ENCODE measurements around the gene SLC25A15.

Gene SLC25A15

GRCh38 chr13:40772765-40773473, 16.5 kb upstream of the SLC25A15 start:
- TF ChIP-seq SP1 (IDR thresholded peaks at IDR 0.05) (no peak), TARDBP (IDR thresholded peaks at IDR 0.05) (no peak)
- CTCF ChIA-PET, result no interaction called here
- POLR2A ChIA-PET, result no interaction called here
- DNase-seq (ENCODE audit: extremely low spot score), result no peak

- POLR2A ChIA-PET, result interaction anchor here (0.6 kb wide), 1 partner anchor 146 kb away, joined by 3 read pairs; no protein-coding TSS in a partner anchor
- CTCF ChIA-PET, result no interaction called here
- no peak for TF ChIP-seq ELF4 (IDR thresholded peaks at IDR 0.05)
- TF ChIP-seq BHLHE40 (IDR thresholded peaks at IDR 0.05; ENCODE audit: borderline replicate concordance), result no peak
- TF ChIP-seq CTBP1 (IDR thresholded peaks at IDR 0.05; ENCODE audit: borderline replicate concordance), result no peak
- no peak for TF ChIP-seq PKNOX1 (IDR thresholded peaks at IDR 0.05)
- no peak for TF ChIP-seq TARDBP (IDR thresholded peaks at IDR 0.05)
- TF ChIP-seq SUZ12 (IDR thresholded peaks at IDR 0.05), result no peak
- no peak for TF ChIP-seq NFRKB (IDR thresholded peaks at IDR 0.05)
- no peak for TF ChIP-seq SP1 (IDR thresholded peaks at IDR 0.05)
- TF ChIP-seq L3MBTL2 (conservative IDR thresholded peaks at IDR 0.05), result no peak
- no peak for TF ChIP-seq FOXA1 (IDR thresholded peaks at IDR 0.05)
- no peak for TF ChIP-seq ARNT (IDR thresholded peaks at IDR 0.05)
- TF ChIP-seq FOXM1 (IDR thresholded peaks at IDR 0.05; ENCODE audit: borderline replicate concordance), result no peak
- no peak for TF ChIP-seq ZNF384 (IDR thresholded peaks at IDR 0.05)
- TF ChIP-seq LEF1 (IDR thresholded peaks at IDR 0.05; ENCODE audit: borderline replicate concordance), result no peak
- TF ChIP-seq HDGF (IDR thresholded peaks at IDR 0.05; ENCODE audit: borderline replicate concordance), result no peak
- TF ChIP-seq FOXK2 (IDR thresholded peaks at IDR 0.05), result no peak
- no peak for DNase-seq (ENCODE audit: extremely low spot score)
These were observed 14.7 kb upstream of the SLC25A15 start for GRCh38 chr13:40774672-40775071.

GRCh38 chr13:40776232-40776631, 13.2 kb upstream of the SLC25A15 start:
- ChIA-PET CTCF (interaction anchor here (1.4 to 2.6 kb wide), 2 partner anchors 107 to 1093 kb away, joined by 3 to 10 read pairs; no protein-coding TSS in a partner anchor), POLR2A (no interaction called here)
- TF ChIP-seq SP1 (IDR thresholded peaks at IDR 0.05) (no peak), HDGF (IDR thresholded peaks at IDR 0.05; ENCODE audit: borderline replicate concordance) (no peak), LEF1 (IDR thresholded peaks at IDR 0.05; ENCODE audit: borderline replicate concordance) (no peak), PKNOX1 (IDR thresholded peaks at IDR 0.05) (no peak), L3MBTL2 (conservative IDR thresholded peaks at IDR 0.05) (no peak), ELF4 (IDR thresholded peaks at IDR 0.05) (no peak), NFRKB (IDR thresholded peaks at IDR 0.05) (no peak), FOXA1 (IDR thresholded peaks at IDR 0.05) (no peak), SUZ12 (IDR thresholded peaks at IDR 0.05) (no peak), FOXM1 (IDR thresholded peaks at IDR 0.05; ENCODE audit: borderline replicate concordance) (no peak), TARDBP (IDR thresholded peaks at IDR 0.05) (no peak)
- DNase-seq (ENCODE audit: extremely low spot score), result no peak

GRCh38 chr13:40776681-40777165, 12.7 kb upstream of the SLC25A15 start:
- TF ChIP-seq ZNF384 (IDR thresholded peaks at IDR 0.05) (no peak), HDGF (IDR thresholded peaks at IDR 0.05; ENCODE audit: borderline replicate concordance) (no peak), ARNT (IDR thresholded peaks at IDR 0.05) (no peak), PKNOX1 (IDR thresholded peaks at IDR 0.05) (no peak), NFRKB (IDR thresholded peaks at IDR 0.05) (no peak), TARDBP (IDR thresholded peaks at IDR 0.05) (no peak), FOXM1 (IDR thresholded peaks at IDR 0.05; ENCODE audit: borderline replicate concordance) (no peak), LEF1 (IDR thresholded peaks at IDR 0.05; ENCODE audit: borderline replicate concordance) (no peak), SP1 (IDR thresholded peaks at IDR 0.05) (no peak), L3MBTL2 (conservative IDR thresholded peaks at IDR 0.05) (no peak), FOXA1 (IDR thresholded peaks at IDR 0.05) (no peak), BHLHE40 (IDR thresholded peaks at IDR 0.05; ENCODE audit: borderline replicate concordance) (no peak), SUZ12 (IDR thresholded peaks at IDR 0.05) (no peak)
- ChIA-PET POLR2A (no interaction called here), CTCF (interaction anchor here (1.3 to 2.6 kb wide), 4 partner anchors 8 to 1093 kb away, joined by 3 to 10 read pairs (median 6); no protein-coding TSS in a partner anchor)
- no peak for DNase-seq (ENCODE audit: extremely low spot score)

GRCh38 chr13:40777166-40777808, 12.1 kb upstream of the SLC25A15 start:
- POLR2A ChIA-PET, result no interaction called here
- peak; percentile 37 for DNase-seq (ENCODE audit: extremely low spot score)
- CTCF ChIA-PET, result interaction anchor here (1.3 to 2.6 kb wide), 4 partner anchors 8 to 1094 kb away, joined by 3 to 10 read pairs (median 6); no protein-coding TSS in a partner anchor
- TF ChIP-seq LEF1 (IDR thresholded peaks at IDR 0.05; ENCODE audit: borderline replicate concordance) (no peak), SP1 (IDR thresholded peaks at IDR 0.05) (no peak), BHLHE40 (IDR thresholded peaks at IDR 0.05; ENCODE audit: borderline replicate concordance) (no peak), ZNF384 (IDR thresholded peaks at IDR 0.05) (no peak), CTBP1 (IDR thresholded peaks at IDR 0.05; ENCODE audit: borderline replicate concordance) (no peak), FOXA1 (IDR thresholded peaks at IDR 0.05) (no peak), SUZ12 (IDR thresholded peaks at IDR 0.05) (no peak), FOXM1 (IDR thresholded peaks at IDR 0.05; ENCODE audit: borderline replicate concordance) (no peak), FOXK2 (IDR thresholded peaks at IDR 0.05) (no peak), NFRKB (IDR thresholded peaks at IDR 0.05) (no peak), L3MBTL2 (conservative IDR thresholded peaks at IDR 0.05) (no peak), ARNT (IDR thresholded peaks at IDR 0.05) (no peak), ELF4 (IDR thresholded peaks at IDR 0.05) (no peak), TARDBP (IDR thresholded peaks at IDR 0.05) (no peak), HDGF (IDR thresholded peaks at IDR 0.05; ENCODE audit: borderline replicate concordance) (no peak), PKNOX1 (IDR thresholded peaks at IDR 0.05) (no peak)

Measured in HEK293T (cell line).